Measurements from ENCODE around the gene WWOX. TPM values are rescaled to one million over a fixed set of nuclear protein-coding genes. Genes with fewer than 3 reads are reported as not detected.

WWOX gene
- total RNA-seq, 1 donor, result 24.2 TPM

DNA sequence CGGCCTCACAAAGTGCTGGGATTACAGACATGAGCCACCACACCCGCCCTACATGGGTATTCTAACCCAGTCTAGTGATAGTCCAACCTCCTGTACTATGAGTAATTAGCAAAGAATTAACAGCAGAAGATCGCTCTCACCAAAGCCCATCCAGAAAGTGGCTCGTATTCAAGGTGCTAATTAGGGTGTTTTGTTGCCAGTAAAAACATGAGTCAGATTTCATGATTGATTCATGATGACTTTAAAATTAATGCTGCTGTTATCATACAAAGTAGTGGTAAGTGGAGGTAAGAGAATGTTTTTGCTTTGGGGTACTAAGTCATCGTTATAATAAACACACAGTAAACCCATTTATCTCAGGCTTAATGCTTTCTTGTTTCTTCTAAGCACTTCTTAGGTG is 428.8 kb downstream of the WWOX start:
- H3K4me3 ChIP-seq (ENCODE audit: low read depth, low read length), result no peak overlapping the region
- TF ChIP-seq, protein P1, sequence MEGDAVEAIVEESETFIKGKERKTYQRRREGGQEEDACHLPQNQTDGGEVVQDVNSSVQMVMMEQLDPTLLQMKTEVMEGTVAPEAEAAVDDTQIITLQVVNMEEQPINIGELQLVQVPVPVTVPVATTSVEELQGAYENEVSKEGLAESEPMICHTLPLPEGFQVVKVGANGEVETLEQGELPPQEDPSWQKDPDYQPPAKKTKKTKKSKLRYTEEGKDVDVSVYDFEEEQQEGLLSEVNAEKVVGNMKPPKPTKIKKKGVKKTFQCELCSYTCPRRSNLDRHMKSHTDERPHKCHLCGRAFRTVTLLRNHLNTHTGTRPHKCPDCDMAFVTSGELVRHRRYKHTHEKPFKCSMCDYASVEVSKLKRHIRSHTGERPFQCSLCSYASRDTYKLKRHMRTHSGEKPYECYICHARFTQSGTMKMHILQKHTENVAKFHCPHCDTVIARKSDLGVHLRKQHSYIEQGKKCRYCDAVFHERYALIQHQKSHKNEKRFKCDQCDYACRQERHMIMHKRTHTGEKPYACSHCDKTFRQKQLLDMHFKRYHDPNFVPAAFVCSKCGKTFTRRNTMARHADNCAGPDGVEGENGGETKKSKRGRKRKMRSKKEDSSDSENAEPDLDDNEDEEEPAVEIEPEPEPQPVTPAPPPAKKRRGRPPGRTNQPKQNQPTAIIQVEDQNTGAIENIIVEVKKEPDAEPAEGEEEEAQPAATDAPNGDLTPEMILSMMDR (IDR thresholded peaks at IDR 0.05; ENCODE audit: insufficient read depth, low read length), result no peak
- no peak for DNase-seq (ENCODE audit: low read depth)

DNA sequence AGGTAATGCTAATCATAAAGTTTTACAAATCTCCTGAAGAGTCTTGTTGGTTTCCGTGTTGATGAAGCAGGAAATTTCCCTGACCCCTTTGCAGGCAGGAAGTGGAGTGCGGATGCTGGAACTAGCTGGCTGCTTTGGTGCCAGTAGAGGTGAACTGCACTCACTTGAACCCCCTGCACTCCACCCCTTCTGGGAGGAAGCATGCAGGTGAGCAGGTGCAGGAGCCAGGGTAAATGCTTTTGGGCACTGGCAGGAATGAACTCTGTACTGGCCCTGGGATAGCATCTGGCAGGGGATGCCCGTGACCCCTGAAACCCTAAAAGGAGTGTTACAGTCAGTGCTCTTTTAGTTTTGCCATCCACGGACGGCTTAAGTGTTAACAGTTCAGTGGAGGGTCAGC is 430.4 kb downstream of the WWOX start:
- TF ChIP-seq, protein P1 (IDR thresholded peaks at IDR 0.05; ENCODE audit: insufficient read depth, low read length), result no peak
- DNase-seq (ENCODE audit: low read depth), result no peak
- H3K4me3 ChIP-seq (ENCODE audit: low read depth, low read length), result no peak overlapping the region

GRCh38 chr16:78530283-78530682 is 430.8 kb downstream of the WWOX start:
- no peak for DNase-seq (ENCODE audit: low read depth)
- TF ChIP-seq, protein P1 (IDR thresholded peaks at IDR 0.05; ENCODE audit: insufficient read depth, low read length), result no peak
- H3K4me3 ChIP-seq (ENCODE audit: low read depth, low read length), result no peak overlapping the region

- TF ChIP-seq, protein P1 (IDR thresholded peaks at IDR 0.05; ENCODE audit: insufficient read depth, low read length), result no peak
- H3K4me3 ChIP-seq (ENCODE audit: low read depth, low read length), result no peak overlapping the region
- no peak for DNase-seq (ENCODE audit: low read depth)
These were observed 435.6 kb downstream of the WWOX start for GRCh38 chr16:78535098-78535497.

- TF ChIP-seq, protein P1 (IDR thresholded peaks at IDR 0.05; ENCODE audit: insufficient read depth, low read length), result no peak
- no peak for DNase-seq (ENCODE audit: low read depth)
- no peak overlapping the region for H3K4me3 ChIP-seq (ENCODE audit: low read depth, low read length)
These were observed 438.1 kb downstream of the WWOX start for GRCh38 chr16:78537511-78537910.

GRCh38 chr16:78538292-78538691 is 438.8 kb downstream of the WWOX start:
- TF ChIP-seq, protein P1 (IDR thresholded peaks at IDR 0.05; ENCODE audit: insufficient read depth, low read length), result no peak
- DNase-seq (ENCODE audit: low read depth), result no peak
- H3K4me3 ChIP-seq (ENCODE audit: low read depth, low read length), result no peak overlapping the region

GRCh38 chr16:78538919-78539318 is 439.5 kb downstream of the WWOX start:
- H3K4me3 ChIP-seq (ENCODE audit: low read depth, low read length), result no peak overlapping the region
- DNase-seq (ENCODE audit: low read depth), result no peak
- TF ChIP-seq, protein P1 (IDR thresholded peaks at IDR 0.05; ENCODE audit: insufficient read depth, low read length), result no peak
